H9 (cell line): ENCODE data around the gene MICA. TPM values are rescaled to one million over a fixed set of nuclear protein-coding genes. Genes with fewer than 3 reads are reported as not detected.

ENCODE experiments used
- DNase-seq: peaks from one replicate; pipeline ENCODE4 v3.0.0-alpha.2; 2017
- H2AFZ ChIP-seq: one replicate; pipeline ENCODE4 v1.6.1; 2013; ENCODE audit warnings: mild to moderate bottlenecking, low read length, control low read depth, moderate library complexity
- H2AK5ac ChIP-seq: 2 replicates; pipeline ENCODE4 v1.6.1; 2013; ENCODE audit warnings: low read length, control low read depth, mixed read lengths; ENCODE audit not compliant: insufficient read length
- H2BK120ac ChIP-seq: one replicate; pipeline ENCODE4 v1.6.1; 2013; ENCODE audit warnings: low read depth, mild to moderate bottlenecking, low read length, control low read depth, inconsistent platforms; ENCODE audit not compliant: poor library complexity, severe bottlenecking
- H2BK12ac ChIP-seq: 2 replicates; pipeline ENCODE4 v1.6.1; 2013; ENCODE audit warnings: low read length, control low read depth, mixed read lengths, low read depth; ENCODE audit not compliant: insufficient read length
- H2BK15ac ChIP-seq: 2 replicates; pipeline ENCODE4 v1.6.1; 2013; ENCODE audit warnings: low read depth, low read length, control low read depth
- H2BK20ac ChIP-seq: one replicate; pipeline ENCODE4 v1.6.1; 2013; ENCODE audit warnings: low read depth, mild to moderate bottlenecking, low read length, control low read depth, inconsistent platforms; ENCODE audit not compliant: poor library complexity, severe bottlenecking
- H2BK5ac ChIP-seq: 2 replicates; pipeline ENCODE4 v1.6.1; 2013; ENCODE audit warnings: low read length, control low read depth, mixed read lengths; ENCODE audit not compliant: insufficient read length
- H3K14ac ChIP-seq: 2 replicates; pipeline ENCODE4 v1.6.1; 2013; ENCODE audit warnings: low read length, control low read depth; ENCODE audit not compliant: insufficient read depth
- H3K18ac ChIP-seq: 2 replicates; pipeline ENCODE4 v1.6.1; 2013; ENCODE audit warnings: low read depth, mild to moderate bottlenecking, mixed read lengths, low read length, control low read depth; ENCODE audit not compliant: insufficient read length
- H3K23ac ChIP-seq: 2 replicates; pipeline ENCODE4 v1.6.1; 2013; ENCODE audit warnings: low read length, control low read depth, mixed read lengths, low read depth; ENCODE audit not compliant: insufficient read length
- H3K23me2 ChIP-seq: 2 replicates; pipeline ENCODE4 v1.6.1; 2013; ENCODE audit warnings: low read depth, mild to moderate bottlenecking, mixed read lengths, low read length, control low read depth; ENCODE audit not compliant: insufficient read length, poor library complexity, severe bottlenecking
- H3K27ac ChIP-seq: 2 replicates; pipeline ENCODE4 v1.5.1; 2013; ENCODE audit warnings: low read length, control low read depth, mixed read lengths, low read depth; ENCODE audit not compliant: insufficient read length
- H3K27me3 ChIP-seq: 2 replicates; pipeline ENCODE4 v1.6.1; 2013; ENCODE audit warnings: low read length, control low read depth, inconsistent platforms; ENCODE audit not compliant: insufficient read depth
- H3K4ac ChIP-seq: 2 replicates; pipeline ENCODE4 v1.6.1; 2013; ENCODE audit warnings: low read depth, mild to moderate bottlenecking, control low read depth, inconsistent platforms, low read length, moderate library complexity
- H3K4me1 ChIP-seq: 2 replicates; pipeline ENCODE4 v1.6.1; 2013; ENCODE audit warnings: low read length, control low read depth, inconsistent platforms; ENCODE audit not compliant: insufficient read depth
- H3K4me2 ChIP-seq: 2 replicates; pipeline ENCODE4 v1.6.1; 2013; ENCODE audit warnings: low read length, control low read depth, mixed read lengths; ENCODE audit not compliant: insufficient read length, insufficient read depth
- H3K56ac ChIP-seq: 2 replicates; pipeline ENCODE4 v1.6.1; 2013; ENCODE audit warnings: low read depth, mild to moderate bottlenecking, mixed read lengths, low read length, control low read depth; ENCODE audit not compliant: insufficient read length
- H3K79me1 ChIP-seq: 2 replicates; pipeline ENCODE4 v1.6.1; 2013; ENCODE audit warnings: low read depth, mild to moderate bottlenecking, moderate library complexity, low read length, control low read depth, inconsistent platforms; ENCODE audit not compliant: insufficient read depth, poor library complexity, severe bottlenecking
- H3K79me2 ChIP-seq: 2 replicates; pipeline ENCODE4 v1.6.1; 2013; ENCODE audit warnings: low read length, control low read depth, inconsistent platforms; ENCODE audit not compliant: insufficient read depth
- H3K9ac ChIP-seq: 2 replicates; pipeline ENCODE4 v1.6.1; 2013; ENCODE audit warnings: low read length, control low read depth, mixed read lengths; ENCODE audit not compliant: insufficient read length; ENCODE audit errors: extremely low read depth
- H3K9me3 ChIP-seq: one replicate; pipeline ENCODE4 v1.6.1; 2013; ENCODE audit warnings: low read depth, low read length, inconsistent platforms; ENCODE audit not compliant: control insufficient read depth
- H3T11ph ChIP-seq: one replicate; pipeline ENCODE4 v1.6.1; 2013; ENCODE audit warnings: mild to moderate bottlenecking, low read length, control low read depth, inconsistent platforms
- H4K20me1 ChIP-seq: one replicate; pipeline ENCODE4 v1.6.1; 2013; ENCODE audit not compliant: control insufficient read depth, insufficient read length, insufficient read depth
- H4K5ac ChIP-seq: 2 replicates; pipeline ENCODE4 v1.6.1; 2013; ENCODE audit warnings: low read depth, mild to moderate bottlenecking, mixed read lengths, low read length, control low read depth; ENCODE audit not compliant: insufficient read length
- H4K8ac ChIP-seq: replicated peaks from 2 replicates; pipeline ENCODE4 v1.6.1; 2013; ENCODE audit warnings: low read length, control low read depth, mixed read lengths, low read depth; ENCODE audit not compliant: insufficient read length
- H4K91ac ChIP-seq: 2 replicates; pipeline ENCODE4 v1.6.1; 2013; ENCODE audit warnings: low read depth, mild to moderate bottlenecking, moderate library complexity, mixed read lengths, low read length, control low read depth; ENCODE audit not compliant: insufficient read length
- H3K27ac Mint-ChIP-seq, 3 experiments: 2 replicates in 2 of 3; 3 replicates in 1 of 3; pipeline ENCODE4 v1.8.0; 2020 to 2021; ENCODE audit warnings: mixed read lengths in 3 of 3, mild to moderate bottlenecking in 1 of 3, moderate library complexity in 1 of 3
- H3K27me3 Mint-ChIP-seq: 2 replicates; pipeline ENCODE4 v1.8.0; 2021; ENCODE audit warnings: low read depth, mild to moderate bottlenecking, moderate library complexity, mixed read lengths
- H3K36me3 Mint-ChIP-seq, 3 experiments: 2 replicates in 2 of 3; 3 replicates in 1 of 3; pipeline ENCODE4 v1.8.0; 2020 to 2021; ENCODE audit warnings: low read depth in 3 of 3, mixed read lengths in 3 of 3; ENCODE audit not compliant: insufficient read depth in 1 of 3
- H3K4me1 Mint-ChIP-seq, 2 experiments: 2 replicates each; pipeline ENCODE4 v1.8.0; 2020; ENCODE audit warnings: mixed read lengths in 2 of 2
- H3K4me3 Mint-ChIP-seq, 2 experiments: 2 replicates in 1 of 2; 3 replicates in 1 of 2; pipeline ENCODE4 v1.8.0; 2020 to 2021; ENCODE audit warnings: mild to moderate bottlenecking in 2 of 2, mixed read lengths in 2 of 2, moderate library complexity in 1 of 2
- H3K9me3 Mint-ChIP-seq, 2 experiments: 2 replicates in 1 of 2; 3 replicates in 1 of 2; pipeline ENCODE4 v1.8.0; 2020; ENCODE audit warnings: mild to moderate bottlenecking in 2 of 2, mixed read lengths in 2 of 2, moderate library complexity in 1 of 2
- CTCF ChIP-seq: fragments of 200-600 bp; sonication (generic); conservative IDR thresholded peaks from 3 replicates; pipeline ENCODE4 v1.8.0; 2021; ENCODE audit warnings: antibody characterized with exemption, mild to moderate bottlenecking
- WGBS: extraction: QIAGEN DNeasy Blood & Tissue Kit; methylation state at CpG from one replicate; pipeline ENCODE4 v1.1.7; 2013; ENCODE audit warnings: missing lambda C conversion rate, low lambda C conversion rate, mixed read lengths; ENCODE audit not compliant: insufficient read length; ENCODE audit errors: extremely low coverage; 5-methylcytosine and 5-hydroxymethylcytosine counted together
- total RNA-seq: library from RNA; stranded (reverse); gene quantifications from 2 replicates; pipeline ENCODE4 v1.2.1, GENCODE V29; 2021

The MICA gene
- total RNA-seq, 1 experiment from 2014 or later: 8.5 TPM

- Histone ChIP-seq H3K23ac (no peak overlapping the region), H3K18ac (no peak overlapping the region), H2BK20ac (no peak overlapping the region), H3K4me2 (no peak overlapping the region), H2BK120ac (no peak overlapping the region), H2AFZ (no peak overlapping the region), H4K91ac (no peak overlapping the region), H3K56ac (no peak overlapping the region), H3K79me1 (no peaks in the 10 kb centered on the region), H4K5ac (no peak overlapping the region), H3K9me3 (no peaks in the 10 kb centered on the region), H4K20me1 (no peaks in the 10 kb centered on the region), H3K14ac (no peak overlapping the region), H3T11ph (no peak overlapping the region), H3K23me2 (no peaks in the 10 kb centered on the region), H3K27me3 (no peaks in the 10 kb centered on the region), H2BK15ac (no peak overlapping the region), H2BK5ac (no peak overlapping the region), H3K27ac (no peak overlapping the region), H3K9ac (no peak overlapping the region), H3K4me1 (no peaks in the 10 kb centered on the region), H4K8ac (no peak overlapping the region), H3K79me2 (no peaks in the 10 kb centered on the region), H2AK5ac (no peak overlapping the region), H3K4ac (no peak overlapping the region), H2BK12ac (no peak overlapping the region)
- no peak for DNase-seq
- no CpG with 5 or more reads among the region's 3 CpGs for WGBS
- TF ChIP-seq CTCF: no peak
- Mint-ChIP-seq H3K4me3 (no peak overlapping the region), H3K27ac (no peak overlapping the region), H3K4me1 (peaks cover 2 to 3% of the 10 kb centered on the region in 2 experiments; a peak in 1 of 4 replicates), H3K27me3 (peaks cover 3% of the 10 kb centered on the region), H3K9me3 (no peaks in the 10 kb centered on the region), H3K36me3 (no peaks in the 10 kb centered on the region)
Observed at GRCh38 chr6:31423550-31423949, 20.2 kb downstream of the MICA start.
